ENCODE measurements around the gene INSRR.

Gene INSRR

GRCh38 chr1:156805766-156806511 lies 53.0 kb downstream of the INSRR start:
- TF ChIP-seq FOXP2 (optimal IDR thresholded peaks at IDR 0.05; ENCODE audit: borderline replicate concordance, extremely low read depth, extremely low read length, insufficient read depth) (no peak), POLR2AphosphoS5 (IDR thresholded peaks at IDR 0.05; ENCODE audit: low read depth, low read length) (no peak), REST (IDR thresholded peaks at IDR 0.05; ENCODE audit: insufficient read depth in 1 of 2, low read depth in 2 of 2, low read length in 2 of 2) (no peak), SIN3A (IDR thresholded peaks at IDR 0.05; ENCODE audit: borderline replicate concordance, insufficient read depth, low read length) (no peak), TAF1 (IDR thresholded peaks at IDR 0.05; ENCODE audit: borderline replicate concordance, insufficient read depth, low read length) (no peak)

GRCh38 chr1:156804572-156805243 lies 54.2 kb downstream of the INSRR start:
- no peak for TF ChIP-seq REST (IDR thresholded peaks at IDR 0.05; ENCODE audit: insufficient read depth in 1 of 2, low read depth in 2 of 2, low read length in 2 of 2)
- no peak for TF ChIP-seq TAF1 (IDR thresholded peaks at IDR 0.05; ENCODE audit: borderline replicate concordance, insufficient read depth, low read length)
- no peak for TF ChIP-seq FOXP2 (optimal IDR thresholded peaks at IDR 0.05; ENCODE audit: borderline replicate concordance, extremely low read depth, extremely low read length, insufficient read depth)
- TF ChIP-seq SIN3A (IDR thresholded peaks at IDR 0.05; ENCODE audit: borderline replicate concordance, insufficient read depth, low read length) = no peak

- TF ChIP-seq SIN3A (IDR thresholded peaks at IDR 0.05; ENCODE audit: borderline replicate concordance, insufficient read depth, low read length) (no peak), FOXP2 (optimal IDR thresholded peaks at IDR 0.05; ENCODE audit: borderline replicate concordance, extremely low read depth, extremely low read length, insufficient read depth) (no peak), REST (IDR thresholded peaks at IDR 0.05; ENCODE audit: insufficient read depth in 1 of 2, low read depth in 2 of 2, low read length in 2 of 2) (no peak), POLR2AphosphoS5 (IDR thresholded peaks at IDR 0.05; ENCODE audit: low read depth, low read length) (no peak), TAF1 (IDR thresholded peaks at IDR 0.05; ENCODE audit: borderline replicate concordance, insufficient read depth, low read length) (no peak)
Measured at GRCh38 chr1:156804026-156804425, 54.9 kb downstream of the INSRR start.

- TF ChIP-seq FOXP2 (optimal IDR thresholded peaks at IDR 0.05; ENCODE audit: borderline replicate concordance, extremely low read depth, extremely low read length, insufficient read depth) (no peak), POLR2AphosphoS5 (IDR thresholded peaks at IDR 0.05; ENCODE audit: low read depth, low read length) (0 out of 2 replicates have a peak, but pooled peaks have one; percentile 15), REST (IDR thresholded peaks at IDR 0.05; ENCODE audit: insufficient read depth in 1 of 2, low read depth in 2 of 2, low read length in 2 of 2) (no peak), TAF1 (IDR thresholded peaks at IDR 0.05; ENCODE audit: borderline replicate concordance, insufficient read depth, low read length) (no peak)
Measured at GRCh38 chr1:156803086-156803851, 55.6 kb downstream of the INSRR start.

Data from PFSK-1 (cell line).